Stimulated activated naive B cell treated with anti-CD40 and anti-IgM and Interleukin-4, amounts not matched to agents 10 μg/mL and 1 μg/mL and 100 μg/mL, for 72 hours (primary cell): ENCODE results near the gene GAR1.

Experiments
- ATAC-seq, 2 donors: fragments of 150-1000 bp; cut with Tn5 transposase; replicated peaks; 2 replicates each; pipeline ENCODE4 v1.10.0; 2021; ENCODE audit warnings: moderate library complexity in 1 of 2
- DNase-seq: peaks from one replicate; pipeline ENCODE4 v3.0.0; 2021
- H3K27ac Mint-ChIP-seq: one replicate; pipeline ENCODE4 v1.8.0; 2022; ENCODE audit warnings: mild to moderate bottlenecking, mixed read lengths
- H3K27me3 Mint-ChIP-seq, 2 donors: one replicate each; pipeline ENCODE4 v1.8.0; 2022; ENCODE audit warnings: mixed read lengths in 2 of 2
- H3K36me3 Mint-ChIP-seq, 2 donors: one replicate each; pipeline ENCODE4 v1.8.0; 2022; ENCODE audit warnings: mixed read lengths in 2 of 2, mild to moderate bottlenecking in 1 of 2
- H3K4me1 Mint-ChIP-seq, 2 donors: one replicate each; pipeline ENCODE4 v1.8.0; 2022; ENCODE audit warnings: mixed read lengths in 2 of 2, mild to moderate bottlenecking in 1 of 2
- H3K4me3 Mint-ChIP-seq, 2 donors: one replicate each; pipeline ENCODE4 v1.8.0; 2022; ENCODE audit warnings: mild to moderate bottlenecking in 2 of 2, mixed read lengths in 2 of 2, moderate library complexity in 1 of 2
- H3K9me3 Mint-ChIP-seq, 2 donors: one replicate each; pipeline ENCODE4 v1.8.0; 2022; ENCODE audit warnings: mixed read lengths in 2 of 2, mild to moderate bottlenecking in 1 of 2

Gene GAR1

GRCh38 chr4:109861916-109862511 is 46.5 kb downstream of the GAR1 start:
- ATAC-seq (no peak), DNase-seq (no peak)
- Mint-ChIP-seq H3K27ac (no peak overlapping the region), H3K36me3 (peaks cover 10 to 23% of the 10 kb centered on the region in 2 donors), H3K9me3 (peaks cover 0 to 15% of the 10 kb centered on the region in 2 donors), H3K4me1 (no peaks in the 10 kb centered on the region), H3K4me3 (no peak overlapping the region), H3K27me3 (no peaks in the 10 kb centered on the region)

GRCh38 chr4:109864134-109864533 is 48.6 kb downstream of the GAR1 start:
- H3K27me3 Mint-ChIP-seq: no peaks in the 10 kb centered on the region
- peaks cover 0 to 13% of the 10 kb centered on the region in 2 donors for H3K9me3 Mint-ChIP-seq
- DNase-seq (no peak), ATAC-seq (no peak)
- no peak overlapping the region for H3K4me3 Mint-ChIP-seq
- H3K36me3 Mint-ChIP-seq: peaks cover 6 to 11% of the 10 kb centered on the region in 2 donors
- H3K27ac Mint-ChIP-seq: no peak overlapping the region
- H3K4me1 Mint-ChIP-seq: no peaks in the 10 kb centered on the region

GRCh38 chr4:109870061-109870460 is 54.5 kb downstream of the GAR1 start:
- no peaks in the 10 kb centered on the region for H3K9me3 Mint-ChIP-seq
- H3K4me1 Mint-ChIP-seq: no peaks in the 10 kb centered on the region
- H3K36me3 Mint-ChIP-seq: peaks cover 13 to 28% of the 10 kb centered on the region in 2 donors
- ATAC-seq (no peak), DNase-seq (no peak)
- H3K27ac Mint-ChIP-seq: peak overlapping the region; percentile 7
- no peak overlapping the region for H3K4me3 Mint-ChIP-seq
- no peaks in the 10 kb centered on the region for H3K27me3 Mint-ChIP-seq

- no peaks in the 10 kb centered on the region for H3K4me1 Mint-ChIP-seq
- no peak overlapping the region for H3K27ac Mint-ChIP-seq
- ATAC-seq: no peak
- H3K36me3 Mint-ChIP-seq: peaks cover 9 to 26% of the 10 kb centered on the region in 2 donors
- no peak for DNase-seq
- peaks cover 0 to 2% of the 10 kb centered on the region in 2 donors for H3K9me3 Mint-ChIP-seq
- H3K4me3 Mint-ChIP-seq: no peak overlapping the region
- H3K27me3 Mint-ChIP-seq: peaks cover 4 to 5% of the 10 kb centered on the region in 2 donors
Measured at GRCh38 chr4:109872065-109872464, 56.5 kb downstream of the GAR1 start.

GRCh38 chr4:109872950-109873656 is 57.5 kb downstream of the GAR1 start:
- DNase-seq (no peak), ATAC-seq (no peak)
- Mint-ChIP-seq H3K9me3 (peaks cover 0 to 2% of the 10 kb centered on the region in 2 donors), H3K27ac (no peak overlapping the region), H3K4me1 (no peaks in the 10 kb centered on the region), H3K4me3 (no peak overlapping the region), H3K27me3 (peaks cover 4 to 5% of the 10 kb centered on the region in 2 donors), H3K36me3 (peaks cover 9 to 26% of the 10 kb centered on the region in 2 donors)

GRCh38 chr4:109873791-109874514 is 58.4 kb downstream of the GAR1 start:
- Mint-ChIP-seq H3K4me1 (no peaks in the 10 kb centered on the region), H3K4me3 (no peak overlapping the region), H3K36me3 (peaks cover 9 to 26% of the 10 kb centered on the region in 2 donors), H3K27ac (no peak overlapping the region), H3K27me3 (peaks cover 4 to 5% of the 10 kb centered on the region in 2 donors), H3K9me3 (peaks cover 0 to 2% of the 10 kb centered on the region in 2 donors)
- ATAC-seq (no peak), DNase-seq (no peak)
